GM06990 (cell line): ENCODE measurements around the gene AP3D1.
A peak's percentile ranks its signal among the peaks of the same experiment; 100 is the strongest.
"Not testable (repeated sequence)": the region's sequence is repeated elsewhere in the genome, so short reads cannot be mapped to it uniquely, and the experiment has no call there.

Source experiments
- DNase-seq: peaks from one replicate; pipeline ENCODE4 v3.0.0-alpha.2; 2011; ENCODE audit not compliant: insufficient read length; ENCODE audit errors: extremely low read depth
- H3K27me3 ChIP-seq: replicated peaks from 2 replicates; pipeline ENCODE4 v1.6.0; 2011; ENCODE audit warnings: low read length; ENCODE audit not compliant: control insufficient read depth, insufficient read depth
- H3K36me3 ChIP-seq: 2 replicates; pipeline ENCODE4 v1.5.1; 2011; ENCODE audit warnings: low read length; ENCODE audit not compliant: control insufficient read depth, insufficient read depth
- H3K4me3 ChIP-seq: replicated peaks from 2 replicates; pipeline ENCODE4 v1.5.1; 2011; ENCODE audit warnings: low read depth, mild to moderate bottlenecking, control low read depth, low read length
- TF ChIP-seq, protein P1 (sequence below): IDR thresholded peaks from 2 replicates; pipeline ENCODE4 v1.5.1; 2011; ENCODE audit warnings: low read length, control low read depth, mild to moderate bottlenecking, inconsistent platforms; ENCODE audit not compliant: insufficient read depth, poor library complexity, severe bottlenecking

Gene AP3D1

DNA sequence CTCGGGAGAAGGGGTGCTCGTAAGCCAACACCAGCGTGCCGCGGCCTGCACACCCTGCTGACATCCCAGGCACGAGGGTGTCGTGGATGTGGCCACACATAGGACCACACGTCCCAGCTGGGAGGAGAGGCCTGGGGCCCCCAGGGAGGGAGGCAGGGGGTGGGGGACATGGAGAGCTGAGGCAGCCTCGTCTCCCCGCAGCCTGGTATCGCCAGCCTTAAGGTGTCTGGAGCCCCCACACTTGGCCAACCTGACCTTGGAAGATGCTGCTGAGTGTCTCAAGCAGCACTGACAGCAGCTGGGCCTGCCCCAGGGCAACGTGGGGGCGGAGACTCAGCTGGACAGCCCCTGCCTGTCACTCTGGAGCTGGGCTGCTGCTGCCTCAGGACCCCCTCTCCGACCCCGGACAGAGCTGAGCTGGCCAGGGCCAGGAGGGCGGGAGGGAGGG, 52.3 kb downstream of the AP3D1 start:
- Histone ChIP-seq H3K27me3 (no peaks in the 10 kb centered on the region), H3K36me3 (peaks cover 23% of the 10 kb centered on the region), H3K4me3 (no peak overlapping the region)
- TF ChIP-seq, protein P1, sequence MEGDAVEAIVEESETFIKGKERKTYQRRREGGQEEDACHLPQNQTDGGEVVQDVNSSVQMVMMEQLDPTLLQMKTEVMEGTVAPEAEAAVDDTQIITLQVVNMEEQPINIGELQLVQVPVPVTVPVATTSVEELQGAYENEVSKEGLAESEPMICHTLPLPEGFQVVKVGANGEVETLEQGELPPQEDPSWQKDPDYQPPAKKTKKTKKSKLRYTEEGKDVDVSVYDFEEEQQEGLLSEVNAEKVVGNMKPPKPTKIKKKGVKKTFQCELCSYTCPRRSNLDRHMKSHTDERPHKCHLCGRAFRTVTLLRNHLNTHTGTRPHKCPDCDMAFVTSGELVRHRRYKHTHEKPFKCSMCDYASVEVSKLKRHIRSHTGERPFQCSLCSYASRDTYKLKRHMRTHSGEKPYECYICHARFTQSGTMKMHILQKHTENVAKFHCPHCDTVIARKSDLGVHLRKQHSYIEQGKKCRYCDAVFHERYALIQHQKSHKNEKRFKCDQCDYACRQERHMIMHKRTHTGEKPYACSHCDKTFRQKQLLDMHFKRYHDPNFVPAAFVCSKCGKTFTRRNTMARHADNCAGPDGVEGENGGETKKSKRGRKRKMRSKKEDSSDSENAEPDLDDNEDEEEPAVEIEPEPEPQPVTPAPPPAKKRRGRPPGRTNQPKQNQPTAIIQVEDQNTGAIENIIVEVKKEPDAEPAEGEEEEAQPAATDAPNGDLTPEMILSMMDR, result no peak
- DNase-seq, result no peak

DNA sequence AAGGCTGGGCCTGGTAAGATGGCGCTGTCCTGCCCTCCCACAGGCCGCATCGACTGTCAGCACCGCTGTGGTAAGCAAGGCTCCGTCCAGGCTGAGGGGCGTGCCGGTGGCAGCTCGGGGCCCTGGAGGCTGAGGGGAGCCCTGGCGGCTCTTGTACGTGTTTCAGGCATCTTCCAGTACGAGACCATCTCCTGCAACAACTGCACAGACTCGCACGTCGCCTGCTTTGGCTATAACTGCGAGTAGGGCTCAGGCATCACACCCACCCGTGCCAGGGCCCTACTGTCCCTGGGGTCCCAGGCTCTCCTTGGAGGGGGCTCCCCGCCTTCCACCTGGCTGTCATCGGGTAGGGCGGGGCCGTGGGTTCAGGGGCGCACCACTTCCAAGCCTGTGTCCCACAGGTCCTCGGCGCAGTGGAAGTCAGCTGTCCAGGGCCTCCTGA, 53.5 kb downstream of the AP3D1 start:
- Histone ChIP-seq H3K36me3 (peaks cover 17% of the 10 kb centered on the region), H3K27me3 (no peaks in the 10 kb centered on the region), H3K4me3 (peak overlapping the region; percentile 60; the same call in 1 of the 2 replicates)
- TF ChIP-seq, protein P1, result no peak
- no peak for DNase-seq

DNA sequence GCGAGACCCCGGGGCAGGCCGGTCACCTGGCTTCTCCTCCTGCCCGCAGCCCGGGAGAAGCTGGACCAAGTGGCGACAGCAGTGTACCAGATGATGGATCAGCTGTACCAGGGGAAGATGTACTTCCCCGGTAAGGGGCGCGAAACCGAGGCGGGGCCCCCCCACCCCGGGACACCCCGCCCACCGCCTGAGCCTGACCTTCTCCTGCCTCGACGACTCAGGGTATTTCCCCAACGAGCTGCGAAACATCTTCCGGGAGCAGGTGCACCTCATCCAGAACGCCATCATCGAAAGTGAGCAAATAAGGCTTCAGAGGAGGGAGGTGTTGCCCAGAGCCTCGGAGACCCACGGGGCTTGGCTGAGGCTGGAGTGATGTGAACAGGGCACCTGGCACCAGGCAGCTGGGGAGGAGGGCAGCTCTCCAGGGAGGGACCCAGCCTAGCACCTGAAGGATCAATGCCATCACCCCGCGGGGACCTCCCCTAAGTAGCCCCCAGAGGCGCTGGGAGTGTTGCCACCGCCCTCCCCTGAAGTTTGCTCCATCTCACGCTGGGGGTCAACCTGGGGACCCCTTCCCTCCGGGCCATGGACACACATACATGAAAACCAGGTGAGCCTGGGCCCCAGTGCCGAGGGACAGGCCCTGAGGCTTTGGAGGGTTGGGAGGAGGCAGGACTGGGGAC, 54.0 kb downstream of the AP3D1 start:
- H3K36me3 ChIP-seq, result peaks cover 15% of the 10 kb centered on the region
- TF ChIP-seq, protein P1, result no peak
- peak overlapping the region; percentile 60 for H3K4me3 ChIP-seq
- no peak for DNase-seq
- no peaks in the 10 kb centered on the region for H3K27me3 ChIP-seq

DNA sequence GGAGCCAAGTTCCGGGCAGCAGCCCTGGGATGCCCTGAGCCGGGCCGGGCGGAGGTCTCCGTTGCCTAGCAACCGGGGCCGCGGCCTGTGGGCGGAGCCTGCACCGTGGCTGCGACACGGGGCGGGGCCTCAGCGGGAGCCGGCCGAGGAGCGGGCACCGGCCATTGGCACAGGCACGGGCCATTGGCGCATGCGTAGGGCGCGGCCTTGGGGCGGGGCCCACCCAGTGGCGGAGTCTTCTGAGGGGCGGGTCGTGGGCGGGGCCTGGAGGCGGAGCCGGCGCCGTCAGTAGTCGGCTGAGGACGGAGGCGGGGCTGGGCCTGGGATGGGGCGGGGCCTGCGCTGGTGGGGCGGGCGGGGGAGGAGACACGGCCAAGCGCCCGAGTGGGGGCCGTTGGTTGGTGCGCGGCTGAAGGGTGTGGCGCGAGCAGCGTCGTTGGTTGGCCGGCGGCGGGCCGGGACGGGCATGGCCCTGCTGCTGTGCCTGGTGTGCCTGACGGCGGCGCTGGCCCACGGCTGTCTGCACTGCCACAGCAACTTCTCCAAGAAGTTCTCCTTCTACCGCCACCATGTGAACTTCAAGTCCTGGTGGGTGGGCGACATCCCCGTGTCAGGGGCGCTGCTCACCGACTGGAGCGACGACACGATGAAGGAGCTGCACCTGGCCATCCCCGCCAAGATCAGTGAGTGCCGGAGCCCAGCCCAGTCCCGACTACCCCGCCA, 54.7 kb downstream of the AP3D1 start, which contains the start of gene IZUMO4:
Gene IZUMO4 (plus strand): TSS at position 436 of the 723 bp plus-strand sequence. CDS start 31 bp downstream, at position 467.
- peaks cover 11% of the 10 kb centered on the region for H3K36me3 ChIP-seq
- TF ChIP-seq, protein P1, result peak; percentile 46
- peak; percentile 96 for DNase-seq
- H3K4me3 ChIP-seq, result peak within 1 kb of the TSS; percentile 87
- H3K27me3 ChIP-seq, result no peaks in the 10 kb centered on the region

DNA sequence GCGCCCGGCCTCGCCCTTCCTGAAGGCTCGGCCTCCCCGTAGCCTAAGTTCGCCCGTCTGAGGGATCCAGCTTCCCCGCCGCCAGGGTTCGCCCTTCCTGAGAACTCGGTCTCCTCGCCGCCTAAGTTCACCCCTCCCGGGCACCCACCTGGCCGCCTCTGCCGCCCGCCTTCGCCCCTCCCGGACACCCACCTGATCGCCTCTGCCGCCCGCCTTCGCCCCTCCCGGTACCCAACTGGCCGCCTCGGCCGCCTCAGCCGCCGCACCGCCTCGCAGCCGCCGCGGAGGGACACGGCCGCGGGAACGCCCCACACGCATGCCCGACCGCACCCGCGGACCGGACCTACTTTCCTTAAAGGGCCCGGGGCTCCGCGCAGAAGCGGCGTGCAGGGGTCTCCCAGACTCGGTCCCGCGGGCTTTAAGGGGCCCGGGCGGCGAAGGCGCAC, 55.3 kb downstream of the AP3D1 start, which contains the start of gene MOB3A:
Gene MOB3A (minus strand): TSS at position 293 of the 446 bp plus-strand sequence. CDS start 17,766 bp downstream, outside the sequence.
- Histone ChIP-seq H3K27me3 (no peaks in the 10 kb centered on the region), H3K4me3 (peak within 1 kb of the TSS; percentile 87), H3K36me3 (peaks cover 5% of the 10 kb centered on the region)
- DNase-seq, result peak; percentile 95
- TF ChIP-seq, protein P1, result peak; percentile 49

DNA sequence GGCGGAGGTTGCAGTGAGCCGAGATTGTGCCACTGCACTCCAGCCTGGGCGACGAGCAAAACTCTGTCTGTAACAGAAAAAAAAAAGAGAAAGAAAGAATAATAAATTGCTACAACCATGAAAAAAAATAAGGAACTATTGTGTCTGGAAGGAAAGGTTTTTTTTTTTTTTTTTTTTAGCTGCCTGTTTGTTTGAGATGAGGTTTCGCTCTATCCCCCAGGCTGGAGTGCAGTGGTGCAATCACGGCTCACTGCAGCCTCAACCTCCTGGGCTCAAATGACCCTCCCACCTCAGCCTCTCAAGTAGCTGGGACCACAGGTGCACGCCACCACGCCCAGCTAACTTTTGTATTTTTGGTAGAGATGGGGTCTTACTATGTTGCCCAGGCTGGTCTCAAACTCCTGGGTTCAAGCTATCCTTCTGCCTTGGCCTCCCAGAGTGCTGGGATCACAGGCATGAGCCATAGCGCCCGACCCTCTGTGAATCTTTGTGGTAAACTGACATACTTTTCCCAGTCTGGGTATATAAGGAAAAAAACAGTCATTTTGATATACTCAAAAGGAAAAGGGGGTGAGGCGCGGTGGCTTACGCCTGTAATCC, 59.3 kb downstream of the AP3D1 start:
- not testable (repeated sequence) for H3K4me3 ChIP-seq, DNase-seq, H3K27me3 ChIP-seq, H3K36me3 ChIP-seq
